ENCODE measurements around the gene PHLDA1.

GRCh38 chr12:76002598-76003354, 28.8 kb downstream of the PHLDA1 start:
- TF ChIP-seq CTCF (IDR thresholded peaks at IDR 0.05 in 2 of 3, conservative IDR thresholded peaks at IDR 0.05 in 1 of 3; ENCODE audit: control insufficient read depth in 2 of 3, extremely low read depth in 1 of 3, insufficient read depth in 1 of 3, low read depth in 3 of 3, low read length in 3 of 3) (no peak), SRF (IDR thresholded peaks at IDR 0.05; ENCODE audit: low read depth in 2 of 2, low read length in 2 of 2) (no peak), SIX5 (IDR thresholded peaks at IDR 0.05; ENCODE audit: low read depth, low read length, severe bottlenecking) (no peak), JUND (IDR thresholded peaks at IDR 0.05; ENCODE audit: low read depth, low read length) (no peak), POLR2A (IDR thresholded peaks at IDR 0.05; ENCODE audit: low read depth, low read length) (no peak), HCFC1 (IDR thresholded peaks at IDR 0.05; ENCODE audit: low read length) (no peak), SMC3 (IDR thresholded peaks at IDR 0.05; ENCODE audit: borderline replicate concordance, low read length) (no peak), IKZF1 (conservative IDR thresholded peaks at IDR 0.05) (no peak), TCF12 (IDR thresholded peaks at IDR 0.05; ENCODE audit: low read depth, low read length) (no peak), YY1 (IDR thresholded peaks at IDR 0.05; ENCODE audit: low read depth, low read length) (no peak), MXI1 (IDR thresholded peaks at IDR 0.05; ENCODE audit: low read depth, low read length) (no peak), PAX5 (IDR thresholded peaks at IDR 0.05; ENCODE audit: borderline replicate concordance, low read depth, low read length) (no peak)
- TF ChIP-seq, protein P1, sequence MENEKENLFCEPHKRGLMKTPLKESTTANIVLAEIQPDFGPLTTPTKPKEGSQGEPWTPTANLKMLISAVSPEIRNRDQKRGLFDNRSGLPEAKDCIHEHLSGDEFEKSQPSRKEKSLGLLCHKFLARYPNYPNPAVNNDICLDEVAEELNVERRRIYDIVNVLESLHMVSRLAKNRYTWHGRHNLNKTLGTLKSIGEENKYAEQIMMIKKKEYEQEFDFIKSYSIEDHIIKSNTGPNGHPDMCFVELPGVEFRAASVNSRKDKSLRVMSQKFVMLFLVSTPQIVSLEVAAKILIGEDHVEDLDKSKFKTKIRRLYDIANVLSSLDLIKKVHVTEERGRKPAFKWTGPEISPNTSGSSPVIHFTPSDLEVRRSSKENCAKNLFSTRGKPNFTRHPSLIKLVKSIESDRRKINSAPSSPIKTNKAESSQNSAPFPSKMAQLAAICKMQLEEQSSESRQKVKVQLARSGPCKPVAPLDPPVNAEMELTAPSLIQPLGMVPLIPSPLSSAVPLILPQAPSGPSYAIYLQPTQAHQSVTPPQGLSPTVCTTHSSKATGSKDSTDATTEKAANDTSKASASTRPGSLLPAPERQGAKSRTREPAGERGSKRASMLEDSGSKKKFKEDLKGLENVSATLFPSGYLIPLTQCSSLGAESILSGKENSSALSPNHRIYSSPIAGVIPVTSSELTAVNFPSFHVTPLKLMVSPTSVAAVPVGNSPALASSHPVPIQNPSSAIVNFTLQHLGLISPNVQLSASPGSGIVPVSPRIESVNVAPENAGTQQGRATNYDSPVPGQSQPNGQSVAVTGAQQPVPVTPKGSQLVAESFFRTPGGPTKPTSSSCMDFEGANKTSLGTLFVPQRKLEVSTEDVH (IDR thresholded peaks at IDR 0.05; ENCODE audit: low read depth, partially characterized antibody): no peak
